Activated gamma-delta T cell (primary cell): ENCODE results near the gene CEP128.

Experiments used
- DNase-seq: peaks from one replicate; lab custom pipeline; 2025; lab: John Stamatoyannopoulos, UW

CEP128 gene

GRCh38 chr14:80485764-80486163 lies 455.8 kb downstream of the CEP128 start:
- DNase-seq = no peak

- no peak for DNase-seq
Measured at GRCh38 chr14:80483331-80483730, 458.2 kb downstream of the CEP128 start.

GRCh38 chr14:80477388-80478160 lies 464.0 kb downstream of the CEP128 start:
- no peak for DNase-seq

- no peak for DNase-seq
Measured at GRCh38 chr14:80475074-80475473, 466.5 kb downstream of the CEP128 start.

- DNase-seq = no peak
Measured at GRCh38 chr14:80468331-80469122, 473.0 kb downstream of the CEP128 start.

GRCh38 chr14:80465546-80466220 lies 475.9 kb downstream of the CEP128 start:
- DNase-seq = no peak

GRCh38 chr14:80464531-80465149 lies 476.9 kb downstream of the CEP128 start:
- no peak for DNase-seq

GRCh38 chr14:80456209-80456608 lies 485.3 kb downstream of the CEP128 start:
- no peak for DNase-seq

GRCh38 chr14:80455031-80455430 lies 486.5 kb downstream of the CEP128 start:
- DNase-seq = no peak

GRCh38 chr14:80448267-80448666 lies 493.3 kb downstream of the CEP128 start:
- DNase-seq = no peak

- no peak for DNase-seq
Measured at GRCh38 chr14:80447392-80447791, 494.1 kb downstream of the CEP128 start.
